ENCODE results near the gene POLDIP2. TPM values are rescaled to one million over a fixed set of nuclear protein-coding genes. Genes with fewer than 3 reads are reported as not detected.

The POLDIP2 gene
- total and polyA plus RNA-seq, 10 of the 15 experiments (the other 5 are each of a cell fraction or from before 2014, with no cell fraction given) = 22.8 to 196 (median 121) TPM

DNA sequence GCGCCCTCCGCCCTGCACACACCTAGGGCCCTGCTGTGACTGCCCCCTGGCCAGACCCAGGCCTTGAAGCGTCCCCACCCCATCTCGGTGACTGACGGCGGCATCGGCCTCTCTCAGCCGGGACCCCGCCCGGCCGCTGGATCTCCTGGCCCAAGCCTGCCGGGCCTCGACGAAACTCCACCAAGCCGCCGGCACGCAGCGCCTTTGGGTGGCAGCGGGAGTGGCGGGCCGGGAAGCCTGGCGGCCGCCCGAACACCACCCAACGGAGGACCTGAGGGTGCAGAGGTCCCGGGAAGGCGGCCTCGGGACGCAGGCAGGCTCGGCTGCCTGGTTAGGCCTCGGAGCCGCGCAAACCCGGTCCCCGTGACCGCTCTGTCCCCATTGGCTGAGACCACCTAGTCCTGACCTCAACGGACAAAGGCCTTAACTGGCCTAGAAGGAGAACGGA lies 50.3 kb downstream of the POLDIP2 start (continued):
- TF ChIP-seq, protein P1, sequence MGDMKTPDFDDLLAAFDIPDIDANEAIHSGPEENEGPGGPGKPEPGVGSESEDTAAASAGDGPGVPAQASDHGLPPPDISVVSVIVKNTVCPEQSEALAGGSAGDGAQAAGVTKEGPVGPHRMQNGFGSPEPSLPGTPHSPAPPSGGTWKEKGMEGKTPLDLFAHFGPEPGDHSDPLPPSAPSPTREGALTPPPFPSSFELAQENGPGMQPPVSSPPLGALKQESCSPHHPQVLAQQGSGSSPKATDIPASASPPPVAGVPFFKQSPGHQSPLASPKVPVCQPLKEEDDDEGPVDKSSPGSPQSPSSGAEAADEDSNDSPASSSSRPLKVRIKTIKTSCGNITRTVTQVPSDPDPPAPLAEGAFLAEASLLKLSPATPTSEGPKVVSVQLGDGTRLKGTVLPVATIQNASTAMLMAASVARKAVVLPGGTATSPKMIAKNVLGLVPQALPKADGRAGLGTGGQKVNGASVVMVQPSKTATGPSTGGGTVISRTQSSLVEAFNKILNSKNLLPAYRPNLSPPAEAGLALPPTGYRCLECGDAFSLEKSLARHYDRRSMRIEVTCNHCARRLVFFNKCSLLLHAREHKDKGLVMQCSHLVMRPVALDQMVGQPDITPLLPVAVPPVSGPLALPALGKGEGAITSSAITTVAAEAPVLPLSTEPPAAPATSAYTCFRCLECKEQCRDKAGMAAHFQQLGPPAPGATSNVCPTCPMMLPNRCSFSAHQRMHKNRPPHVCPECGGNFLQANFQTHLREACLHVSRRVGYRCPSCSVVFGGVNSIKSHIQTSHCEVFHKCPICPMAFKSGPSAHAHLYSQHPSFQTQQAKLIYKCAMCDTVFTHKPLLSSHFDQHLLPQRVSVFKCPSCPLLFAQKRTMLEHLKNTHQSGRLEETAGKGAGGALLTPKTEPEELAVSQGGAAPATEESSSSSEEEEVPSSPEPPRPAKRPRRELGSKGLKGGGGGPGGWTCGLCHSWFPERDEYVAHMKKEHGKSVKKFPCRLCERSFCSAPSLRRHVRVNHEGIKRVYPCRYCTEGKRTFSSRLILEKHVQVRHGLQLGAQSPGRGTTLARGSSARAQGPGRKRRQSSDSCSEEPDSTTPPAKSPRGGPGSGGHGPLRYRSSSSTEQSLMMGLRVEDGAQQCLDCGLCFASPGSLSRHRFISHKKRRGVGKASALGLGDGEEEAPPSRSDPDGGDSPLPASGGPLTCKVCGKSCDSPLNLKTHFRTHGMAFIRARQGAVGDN (IDR thresholded peaks at IDR 0.05) = no peak
- TF ChIP-seq ZNF24 (IDR thresholded peaks at IDR 0.05) (no peak), ESRRA (IDR thresholded peaks at IDR 0.05; ENCODE audit: low read length) (no peak), NR2C1 (IDR thresholded peaks at IDR 0.05) (no peak), DPF2 (IDR thresholded peaks at IDR 0.05) (no peak), CBX5 (IDR thresholded peaks at IDR 0.05; ENCODE audit: low read depth) (no peak), SMAD5 (IDR thresholded peaks at IDR 0.05; ENCODE audit: low read depth) (no peak)
- TF ChIP-seq, protein P2, sequence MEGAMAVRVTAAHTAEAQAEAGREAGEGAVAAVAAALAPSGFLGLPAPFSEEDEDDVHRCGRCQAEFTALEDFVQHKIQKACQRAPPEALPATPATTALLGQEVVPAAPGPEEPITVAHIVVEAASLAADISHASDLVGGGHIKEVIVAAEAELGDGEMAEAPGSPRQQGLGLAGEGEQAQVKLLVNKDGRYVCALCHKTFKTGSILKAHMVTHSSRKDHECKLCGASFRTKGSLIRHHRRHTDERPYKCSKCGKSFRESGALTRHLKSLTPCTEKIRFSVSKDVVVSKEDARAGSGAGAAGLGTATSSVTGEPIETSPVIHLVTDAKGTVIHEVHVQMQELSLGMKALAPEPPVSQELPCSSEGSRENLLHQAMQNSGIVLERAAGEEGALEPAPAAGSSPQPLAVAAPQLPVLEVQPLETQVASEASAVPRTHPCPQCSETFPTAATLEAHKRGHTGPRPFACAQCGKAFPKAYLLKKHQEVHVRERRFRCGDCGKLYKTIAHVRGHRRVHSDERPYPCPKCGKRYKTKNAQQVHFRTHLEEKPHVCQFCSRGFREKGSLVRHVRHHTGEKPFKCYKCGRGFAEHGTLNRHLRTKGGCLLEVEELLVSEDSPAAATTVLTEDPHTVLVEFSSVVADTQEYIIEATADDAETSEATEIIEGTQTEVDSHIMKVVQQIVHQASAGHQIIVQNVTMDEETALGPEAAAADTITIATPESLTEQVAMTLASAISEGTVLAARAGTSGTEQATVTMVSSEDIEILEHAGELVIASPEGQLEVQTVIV (IDR thresholded peaks at IDR 0.05; ENCODE audit: borderline replicate concordance, partially characterized antibody) = no peak

Data from GM12878 (cell line).